NCI-H2171 treated with DMSO at 0.1 percent for 48 hours (cell line): ENCODE data around the gene KCNN2.

Experiments
- DNase-seq: peaks from one replicate; lab custom pipeline; 2025; lab: John Stamatoyannopoulos, UW

Gene KCNN2

GRCh38 chr5:114362977-114363761 lies 1.3 kb downstream of the KCNN2 start:
- DNase-seq, result no peak

GRCh38 chr5:114363837-114364236 lies 2.0 kb downstream of the KCNN2 start:
- no peak for DNase-seq

GRCh38 chr5:114367029-114367428 lies 5.2 kb downstream of the KCNN2 start:
- no peak for DNase-seq

GRCh38 chr5:114369680-114370417 lies 8.0 kb downstream of the KCNN2 start:
- no peak for DNase-seq

- DNase-seq, result no peak
Observed at GRCh38 chr5:114377050-114377844, 15.4 kb downstream of the KCNN2 start.

- no peak for DNase-seq
Observed at GRCh38 chr5:114377946-114378345, 16.1 kb downstream of the KCNN2 start.

GRCh38 chr5:114380721-114381120 lies 18.9 kb downstream of the KCNN2 start:
- no peak for DNase-seq

GRCh38 chr5:114387433-114387832 lies 25.6 kb downstream of the KCNN2 start:
- no peak for DNase-seq

GRCh38 chr5:114390431-114390830 lies 28.6 kb downstream of the KCNN2 start:
- no peak for DNase-seq

GRCh38 chr5:114391321-114391720 lies 29.5 kb downstream of the KCNN2 start:
- no peak for DNase-seq

GRCh38 chr5:114393159-114393558 lies 31.3 kb downstream of the KCNN2 start:
- no peak for DNase-seq

GRCh38 chr5:114402206-114402605 lies 40.3 kb downstream of the KCNN2 start:
- DNase-seq, result no peak

- no peak for DNase-seq
Observed at GRCh38 chr5:114407783-114408182, 45.9 kb downstream of the KCNN2 start.

- no peak for DNase-seq
Observed at GRCh38 chr5:114408847-114409246, 47.0 kb downstream of the KCNN2 start.

- DNase-seq, result no peak
Observed at GRCh38 chr5:114411380-114411931, 49.6 kb downstream of the KCNN2 start.

GRCh38 chr5:114412510-114413171 lies 50.8 kb downstream of the KCNN2 start:
- no peak for DNase-seq

- no peak for DNase-seq
Observed at GRCh38 chr5:114415760-114416159, 53.9 kb downstream of the KCNN2 start.

GRCh38 chr5:114416254-114416653 lies 54.4 kb downstream of the KCNN2 start:
- DNase-seq, result no peak

GRCh38 chr5:114417519-114417918 lies 55.6 kb downstream of the KCNN2 start:
- DNase-seq, result no peak

- no peak for DNase-seq
Observed at GRCh38 chr5:114418176-114419066, 56.6 kb downstream of the KCNN2 start.

- no peak for DNase-seq
Observed at GRCh38 chr5:114419067-114419388, 57.2 kb downstream of the KCNN2 start.
